Coronary artery (tissue), 2 donors: ENCODE results near the gene SDK2.

ENCODE experiments used
- DNase-seq: peaks from one replicate; pipeline ENCODE4 v3.0.0-alpha.2; 2017; ENCODE audit warnings: low spot score
- H3K27ac ChIP-seq, 2 donors: fragments of 200-600 bp; sonication (generic); one replicate each; pipeline ENCODE4 v1.5.1; 2016 to 2019
- H3K4me3 ChIP-seq: fragments of 200-600 bp; sonication (generic); 2 replicates; pipeline ENCODE4 v1.5.1; 2016; ENCODE audit warnings: mild to moderate bottlenecking, moderate library complexity
- CTCF ChIP-seq: fragments of 200-600 bp; sonication (generic); IDR thresholded peaks from one replicate; pipeline ENCODE4 v1.5.1; 2019; ENCODE audit warnings: antibody characterized with exemption

SDK2 gene

GRCh38 chr17:73647772-73648542, 3.7 kb upstream of the SDK2 start:
- no peak for TF ChIP-seq CTCF
- H3K27ac ChIP-seq = no peak overlapping the region
- no peak overlapping the region for H3K4me3 ChIP-seq
- DNase-seq = peak; percentile 41

GRCh38 chr17:73647301-73647695, 3.1 kb upstream of the SDK2 start:
- no peak overlapping the region for H3K4me3 ChIP-seq
- TF ChIP-seq CTCF = no peak
- H3K27ac ChIP-seq = no peak overlapping the region
- DNase-seq = peak; percentile 52

GRCh38 chr17:73646409-73647300, 2.4 kb upstream of the SDK2 start:
- Histone ChIP-seq H3K27ac (no peak overlapping the region), H3K4me3 (no peak overlapping the region)
- DNase-seq = peak; percentile 21
- TF ChIP-seq CTCF = no peak

GRCh38 chr17:73645050-73645871, 1.0 kb upstream of the SDK2 start:
- H3K27ac ChIP-seq = peak overlapping the region in 1 of 2 donors; percentile 72
- TF ChIP-seq CTCF = no peak
- peak overlapping the region; percentile 79 for H3K4me3 ChIP-seq
- no peak for DNase-seq

- DNase-seq = no peak
- Histone ChIP-seq H3K27ac (peak overlapping the region in 1 of 2 donors; percentile 72), H3K4me3 (peak overlapping the region; percentile 79)
- TF ChIP-seq CTCF = no peak
These were observed 447 bp downstream of the SDK2 start for GRCh38 chr17:73643852-73644144.

GRCh38 chr17:73643001-73643851, 1.0 kb downstream of the SDK2 start:
- no peak for DNase-seq

More at GRCh38 chr17:73643001-73643851, 1.0 kb downstream of the SDK2 start:
- no peak for TF ChIP-seq CTCF
- Histone ChIP-seq H3K27ac (peak overlapping the region in 1 of 2 donors; percentile 72), H3K4me3 (peak overlapping the region; percentile 79)
